Hematopoietic multipotent progenitor cell treated with erythropoietin and hydrocortisone succinate and interleukin-3 and kit ligand, for 15 days (in vitro differentiated cells): ENCODE data around the gene PRSS36.

Experiments used
- DNase-seq: peaks from one replicate; pipeline ENCODE4 v3.0.0-alpha.2; 2015; ENCODE audit warnings: low spot score

The PRSS36 gene

DNA sequence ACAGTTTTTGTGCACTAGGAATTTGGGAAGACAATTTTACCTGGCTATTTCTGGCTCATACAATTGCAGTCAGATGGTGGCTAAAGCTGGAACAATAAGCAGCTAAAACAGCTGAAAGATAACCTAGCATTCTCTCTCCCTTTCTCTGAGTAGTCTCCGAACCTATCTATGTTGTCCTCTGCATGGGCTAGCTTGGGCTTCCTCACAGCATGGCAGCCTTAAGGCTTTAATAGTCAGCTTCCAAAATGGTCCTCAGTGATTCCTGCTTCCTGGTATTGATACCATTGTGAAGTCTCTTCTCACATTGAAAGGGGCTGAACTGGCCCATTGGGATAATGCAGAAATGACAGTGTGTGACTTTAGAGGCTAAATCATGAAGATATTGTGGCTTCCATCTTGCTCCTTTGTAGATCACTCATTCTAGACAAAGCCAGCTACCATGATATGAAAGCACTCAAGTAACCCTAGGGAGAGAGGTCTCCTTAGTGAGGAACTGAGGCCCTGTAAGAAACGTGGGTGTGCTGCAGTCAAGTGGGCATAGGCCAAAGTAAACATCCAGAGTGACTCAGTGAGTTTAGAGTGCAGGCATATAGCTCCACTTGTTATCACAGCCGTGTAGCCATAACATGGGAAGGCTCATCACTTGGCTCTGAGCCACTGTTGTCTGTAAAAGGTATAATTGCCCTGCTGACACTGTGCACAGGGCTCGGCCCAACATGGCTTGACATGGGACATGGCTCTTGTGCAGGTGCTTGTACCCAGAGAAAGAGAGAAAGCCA is 49.8 kb downstream of the PRSS36 start:
- peak; percentile 34 for DNase-seq

DNA sequence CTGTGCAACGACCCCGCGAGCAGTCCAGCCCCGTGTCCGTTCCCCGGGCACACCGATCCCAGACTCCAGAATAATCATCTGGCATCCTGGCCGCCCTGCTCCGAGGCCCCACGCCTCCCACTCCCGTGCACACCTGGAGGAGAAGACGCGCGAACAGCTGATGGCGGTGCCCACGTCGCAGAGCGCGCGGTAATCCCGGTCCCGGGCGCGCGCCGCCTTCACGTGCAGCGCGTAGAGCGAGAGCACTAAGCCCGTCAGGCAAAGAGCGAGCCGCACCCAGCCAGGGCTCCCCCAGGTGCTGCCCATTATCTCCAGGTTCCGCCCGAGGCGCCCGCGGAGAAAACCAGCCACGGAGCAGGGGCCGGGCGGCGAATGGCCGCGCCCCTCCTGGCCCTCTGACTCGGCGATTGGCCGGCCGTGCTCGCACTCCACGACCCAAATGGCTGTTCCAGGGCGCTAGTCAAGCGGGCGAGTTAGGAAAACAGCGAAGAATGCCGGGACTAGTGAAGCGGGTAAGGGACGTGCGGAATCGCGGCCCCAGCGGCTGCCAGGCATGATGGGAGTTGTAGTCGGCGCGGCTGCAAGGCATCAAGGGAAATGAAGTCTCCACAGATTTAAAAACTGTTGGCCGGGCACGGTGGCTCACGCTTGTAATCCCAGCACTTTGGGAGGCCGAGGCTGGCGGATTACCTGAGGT is 55.3 kb downstream of the PRSS36 start, which contains the start of gene VKORC1:
VKORC1 (minus strand) TSS at position 374 of the 697 bp plus-strand sequence; CDS start at position 306, 68 bp downstream.
- peak; percentile 88 for DNase-seq

DNA sequence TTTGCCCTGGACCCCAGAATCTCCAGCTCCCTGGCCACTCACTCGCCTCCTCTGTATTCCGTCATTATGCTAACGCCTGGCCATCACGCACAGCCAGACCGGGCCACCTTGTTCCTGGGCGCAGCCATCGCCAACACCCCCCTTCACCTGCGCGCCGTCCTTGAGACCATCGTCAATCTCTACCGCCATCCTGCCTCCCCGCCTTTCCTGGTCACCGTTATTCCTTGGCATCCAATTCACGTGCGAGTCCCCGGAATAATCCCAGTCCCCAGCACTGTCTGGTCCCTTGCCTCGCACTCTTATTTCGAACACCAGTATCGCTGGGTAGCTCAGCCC is 55.8 kb downstream of the PRSS36 start:
- no peak for DNase-seq

DNA sequence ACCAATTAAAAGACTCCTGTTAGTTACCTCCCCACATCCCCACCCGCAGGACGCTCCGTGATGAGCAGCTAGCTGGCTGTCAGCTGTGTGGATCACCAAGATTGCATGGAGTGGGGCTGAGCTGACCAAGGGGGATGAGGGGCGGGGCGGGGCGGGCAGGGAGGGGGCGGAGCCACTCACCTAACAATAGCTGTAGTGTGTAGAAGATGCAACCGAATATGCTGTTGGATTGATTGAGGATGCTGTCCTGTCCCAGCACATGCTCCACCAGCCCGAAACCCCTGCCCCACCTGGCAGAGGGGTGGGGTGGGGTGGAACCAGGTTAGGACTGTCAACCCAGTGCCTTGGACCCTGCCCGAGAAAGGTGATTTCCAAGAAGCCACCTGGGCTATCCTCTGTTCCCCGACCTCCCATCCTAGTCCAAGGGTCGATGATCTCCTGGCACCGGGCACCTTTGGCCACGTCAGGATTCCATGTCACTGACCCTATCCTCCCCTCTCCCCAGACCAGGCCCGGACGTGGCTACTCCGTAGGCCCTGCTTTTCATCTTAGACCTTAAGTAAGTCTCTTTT is 56.6 kb downstream of the PRSS36 start:
- no peak for DNase-seq

DNA sequence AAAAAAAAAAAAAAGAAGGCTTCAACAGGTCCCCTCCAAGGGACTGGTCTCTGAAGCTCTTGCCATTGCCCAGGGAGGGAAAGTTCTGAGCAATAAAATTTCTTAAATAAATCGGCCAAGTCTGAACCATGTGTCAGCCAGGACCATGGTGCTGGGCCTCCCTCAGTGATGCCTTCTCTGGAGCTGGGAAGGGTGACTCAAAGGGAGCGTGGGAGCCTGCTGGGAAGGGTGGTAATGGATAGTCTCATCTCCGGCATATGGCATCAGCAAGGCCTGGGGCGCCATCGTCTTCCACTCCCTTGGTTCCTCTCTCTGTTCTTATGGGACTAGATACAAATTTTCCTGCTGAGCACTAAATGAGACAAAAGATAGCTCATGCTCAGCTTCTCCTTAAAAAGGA is 57.5 kb downstream of the PRSS36 start:
- no peak for DNase-seq

DNA sequence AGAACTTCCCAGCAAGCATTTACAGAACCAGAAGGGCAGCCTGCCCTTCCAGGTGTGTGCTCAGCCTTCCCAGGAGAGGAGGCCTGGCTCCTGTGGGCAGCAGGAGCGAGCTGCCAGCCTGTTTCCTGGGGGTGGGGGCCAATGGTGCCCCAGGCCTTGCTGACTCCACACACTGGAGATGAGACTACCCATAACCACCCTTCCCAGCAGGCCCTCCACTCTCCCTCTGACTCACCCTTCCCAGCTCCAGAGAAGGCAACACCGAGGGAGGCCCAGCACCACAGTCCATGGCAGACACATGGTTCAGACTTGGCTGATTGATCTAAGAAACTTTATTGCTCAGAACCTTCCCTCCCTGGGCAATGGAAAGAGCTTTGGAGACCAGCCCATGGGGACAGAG is 59.3 kb downstream of the PRSS36 start:
- no peak for DNase-seq

DNA sequence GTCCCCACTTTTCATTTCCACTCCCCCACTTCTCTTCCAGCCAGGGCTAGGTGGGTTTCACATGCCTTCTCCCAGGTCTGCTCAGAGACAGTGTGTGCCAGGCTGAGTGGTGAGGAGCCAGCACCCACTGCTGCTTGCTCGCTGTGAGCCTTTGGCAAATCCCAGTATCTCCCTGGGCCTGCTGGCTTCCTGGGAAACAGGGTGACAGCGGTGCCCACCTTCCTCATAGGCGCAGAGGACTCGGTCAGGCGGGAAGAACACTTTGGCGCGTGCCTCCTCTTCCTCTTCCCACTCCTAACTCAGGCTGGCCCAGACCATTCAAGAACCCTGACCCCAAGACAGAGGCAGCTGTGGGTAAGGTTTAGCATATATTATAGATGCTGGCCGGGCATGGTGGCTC is 60.7 kb downstream of the PRSS36 start:
- no peak for DNase-seq
